K562 treated with DMSO at 1 percent for 12 hours (cell line): Measurements from ENCODE around the gene TRIM62. TPM values are rescaled to one million over a fixed set of nuclear protein-coding genes. Genes with fewer than 3 reads are reported as not detected.

ENCODE experiments used
- total RNA-seq: library from RNA; unstranded; fragments of 300-600 nt; gene quantifications from 2 replicates; pipeline ENCODE4 v1.2.3, GENCODE V29; 2022; ENCODE audit not compliant: insufficient read depth

TRIM62 gene
- total RNA-seq = 3.2 and 6.2 TPM in 2 replicates

GRCh38 chr1:33181921-33182341, at the start of gene TRIM62:
TSS of gene TRIM62 (minus strand) at chr1:33182043. CDS start at chr1:33181432, 611 bp downstream.

Other genes starting within 250 kb of the TRIM62 start
- 23.9 and 36.6 TPM in 2 replicates for gene RNF19B, start 217.2 kb downstream of the TRIM62 start, total RNA-seq
- gene AK2, start 145.2 kb downstream of the TRIM62 start, total RNA-seq = 127 and 171 TPM in 2 replicates
- gene AZIN2, start 100.9 kb downstream of the TRIM62 start, total RNA-seq = 1.8 and 4.9 TPM in 2 replicates
- 0.90 and 1.5 TPM in 2 replicates for gene ZNF362, start 74.4 kb upstream of the TRIM62 start, total RNA-seq
- gene A3GALT2, start 139.1 kb upstream of the TRIM62 start, total RNA-seq = not detected in 2 replicates
- gene PHC2, start 249.1 kb upstream of the TRIM62 start, total RNA-seq = 59.9 and 69.8 TPM in 2 replicates